Measurements from ENCODE around the gene DNAJB14. TPM values are rescaled to one million over a fixed set of nuclear protein-coding genes. Genes with fewer than 3 reads are reported as not detected.

The DNAJB14 gene
- total RNA-seq, result 42.2 and 43.5 TPM in 2 replicates

GRCh38 chr4:99946356-99947189 is at the start of gene DNAJB14:
TSS of gene DNAJB14 (minus strand) at chr4:99946618. CDS start at chr4:99946571, 47 bp downstream.

GRCh38 chr4:99949999-99950912 is 3.8 kb upstream of the DNAJB14 start, which contains the start of gene H2AZ1:
TSS of gene H2AZ1 (minus strand) at chr4:99950275. CDS start at chr4:99950170, 105 bp downstream.

GRCh38 chr4:99894161-99894997 is 52.0 kb downstream of the DNAJB14 start, which contains the start of gene LAMTOR3:
TSS of gene LAMTOR3 (minus strand) at chr4:99894427. CDS start at chr4:99893963, 464 bp downstream.

Other genes with a start within 250 kb of the DNAJB14 start
- gene DAPP1, start 129.8 kb downstream of the DNAJB14 start, total RNA-seq, result not detected in 2 replicates
- gene LAMTOR3, start 52.2 kb downstream of the DNAJB14 start, total RNA-seq, result 39.5 and 45.5 TPM in 2 replicates
- gene H2AZ1, start 3.7 kb upstream of the DNAJB14 start, total RNA-seq, result 226 and 741 TPM in 2 replicates
- 9.2 and 11.3 TPM in 2 replicates for gene DDIT4L, start 243.8 kb upstream of the DNAJB14 start, total RNA-seq

All from uterine smooth muscle cell (primary cell).